Fibroblast of skin of scalp (primary cell): ENCODE results near the gene SYNGR1. TPM values are rescaled to one million over a fixed set of nuclear protein-coding genes. Genes with fewer than 3 reads are reported as not detected.

Source experiments
- DNase-seq: peaks from one replicate; pipeline ENCODE4 v3.0.0-alpha.2; 2013
- polyA plus RNA-seq, 2 experiments: library from polyadenylated mRNA; unstranded; fragments of 120-200 nt; gene quantifications; one replicate each; pipeline ENCODE4 v1.2.1, GENCODE V29; 2013; ENCODE audit not compliant: insufficient read length in 2 of 2

SYNGR1 gene
- 20.0 TPM for polyA plus RNA-seq (2013, experiment 1 of 2; ENCODE audit: insufficient read length)
- 19.8 TPM for polyA plus RNA-seq (2013, experiment 2 of 2; ENCODE audit: insufficient read length)

DNA sequence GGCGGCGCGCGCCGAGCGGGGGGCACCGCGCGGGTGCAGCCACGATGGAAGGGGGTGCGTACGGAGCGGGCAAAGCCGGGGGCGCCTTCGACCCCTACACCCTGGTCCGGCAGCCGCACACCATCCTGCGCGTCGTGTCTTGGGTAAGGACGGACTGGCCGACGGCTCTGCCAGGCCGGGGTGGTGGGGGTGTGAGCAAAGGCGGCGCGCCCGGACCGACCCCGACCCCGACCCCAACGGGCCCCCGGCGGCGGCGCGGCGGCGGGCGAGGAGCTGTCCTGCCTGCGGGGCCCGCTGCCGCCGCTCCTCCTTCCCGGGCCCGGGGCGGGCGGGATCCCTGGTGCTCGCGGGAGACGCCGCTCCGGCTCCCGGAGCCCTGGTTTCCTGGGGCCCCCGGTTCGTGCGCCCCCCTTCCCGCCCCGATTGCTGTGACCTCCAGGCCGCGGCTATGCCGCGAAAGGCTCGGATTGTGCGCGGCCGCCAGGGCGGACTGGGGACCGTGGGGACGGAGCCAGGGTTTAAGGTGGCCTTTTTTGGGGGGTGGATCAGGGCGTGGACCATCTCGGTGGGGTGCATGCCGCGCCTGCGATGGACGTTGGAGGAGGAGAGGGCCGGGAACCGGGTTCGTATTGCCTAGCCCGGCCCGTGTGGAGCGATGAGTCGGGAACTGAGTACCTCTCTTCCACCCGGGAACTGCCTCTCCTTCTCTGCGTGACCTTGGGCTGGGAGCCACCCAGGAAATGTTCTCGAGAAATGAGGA lies at the start of gene SYNGR1:
Gene SYNGR1 (plus strand): TSS at position 25 of the 760 bp plus-strand sequence. CDS start 20 bp downstream, at position 45.
- no peak for DNase-seq

GRCh38 chr22:39300186-39300830 lies 49.5 kb upstream of the SYNGR1 start:
- DNase-seq: no peak

DNA sequence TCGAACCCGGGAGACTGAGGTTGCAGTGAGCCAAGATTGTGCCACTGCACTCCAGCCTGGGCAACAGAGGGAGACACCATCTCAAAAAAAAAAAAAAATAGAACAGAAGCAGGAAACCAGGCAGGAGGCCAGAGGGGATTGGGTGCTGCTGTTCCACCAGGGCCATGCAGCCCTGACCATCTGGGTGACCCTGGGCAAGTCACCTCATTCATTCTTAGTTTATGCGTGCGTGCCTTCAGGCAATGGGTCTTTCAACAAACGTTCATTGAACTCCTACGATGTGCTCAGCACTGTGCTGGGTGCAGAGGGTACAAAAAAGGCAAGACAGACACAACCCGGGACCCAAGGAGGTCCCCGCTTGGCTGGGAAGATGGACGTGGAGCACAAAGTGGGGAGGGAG lies 48.7 kb upstream of the SYNGR1 start:
- no peak for DNase-seq

- DNase-seq: no peak
Observed at GRCh38 chr22:39301926-39302325, 47.9 kb upstream of the SYNGR1 start.

GRCh38 chr22:39302431-39302960 lies 47.3 kb upstream of the SYNGR1 start:
- DNase-seq: no peak

DNA sequence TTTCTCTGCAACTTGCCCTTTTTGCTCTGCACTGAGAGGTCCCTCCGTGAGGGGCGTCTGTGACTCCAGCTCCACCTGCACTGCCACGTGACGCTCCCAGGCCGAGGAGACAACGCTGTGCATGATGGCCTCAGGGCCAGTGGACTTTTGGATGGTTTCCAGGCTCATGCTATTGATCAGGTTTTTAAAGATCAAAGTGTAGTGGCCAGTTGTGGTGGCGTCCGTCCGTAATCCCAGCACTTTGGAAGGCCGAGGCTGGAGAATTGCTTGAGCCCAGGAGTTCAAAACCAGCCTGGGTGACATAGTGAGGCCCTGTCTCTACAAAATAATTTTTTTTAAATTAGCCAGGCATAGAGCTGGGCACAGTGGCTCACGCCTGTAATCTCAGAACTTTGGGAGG lies 46.4 kb upstream of the SYNGR1 start:
- no peak for DNase-seq

- DNase-seq: no peak
Observed at GRCh38 chr22:39303892-39304671, 45.7 kb upstream of the SYNGR1 start.

DNA sequence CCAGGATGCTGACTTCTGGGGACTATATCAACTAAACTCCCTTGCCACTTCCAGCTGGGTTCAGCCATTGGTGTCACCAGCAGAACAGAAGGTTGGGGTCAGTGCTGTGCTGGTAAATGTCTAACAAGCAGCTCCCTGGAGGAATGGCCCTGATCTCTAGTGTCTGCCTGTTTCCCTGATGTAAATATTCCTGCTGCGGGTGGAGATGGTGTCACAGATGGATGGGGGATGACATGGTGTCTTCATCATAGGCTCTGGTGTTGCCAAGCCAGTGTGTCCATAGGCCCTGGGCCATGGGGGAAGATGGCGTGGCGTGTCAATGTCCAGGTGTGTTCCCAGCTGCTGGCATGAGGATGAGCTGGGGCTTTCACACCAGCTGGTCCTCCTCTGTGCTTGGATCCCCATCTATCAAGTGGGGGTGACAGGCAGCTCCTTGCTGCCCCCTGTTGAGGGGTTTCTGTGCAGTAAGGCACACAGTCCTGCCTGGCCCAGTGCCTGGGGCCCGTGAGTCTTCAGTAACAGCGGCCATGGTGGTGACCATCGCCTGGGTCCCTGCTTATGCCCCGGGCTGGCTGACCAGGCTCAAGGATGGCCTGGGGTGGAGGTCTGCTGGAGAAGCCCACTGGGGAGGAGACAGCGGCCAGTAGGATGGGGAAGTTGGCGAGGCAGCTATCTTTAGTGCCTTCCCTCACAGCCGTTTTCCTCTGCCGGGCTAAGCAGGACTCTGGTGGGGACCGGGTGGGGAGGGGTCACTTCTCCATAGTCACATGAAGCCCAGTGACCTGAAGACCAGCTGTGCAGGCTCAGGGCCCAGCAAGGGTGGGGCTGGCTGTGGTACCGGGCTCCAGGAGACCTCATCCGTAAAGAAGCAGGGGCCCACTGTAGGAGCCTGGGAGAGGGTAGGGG lies 43.1 kb upstream of the SYNGR1 start:
- DNase-seq: no peak

- peak; percentile 100 for DNase-seq
Observed at GRCh38 chr22:39308614-39309363, 41.0 kb upstream of the SYNGR1 start.

DNA sequence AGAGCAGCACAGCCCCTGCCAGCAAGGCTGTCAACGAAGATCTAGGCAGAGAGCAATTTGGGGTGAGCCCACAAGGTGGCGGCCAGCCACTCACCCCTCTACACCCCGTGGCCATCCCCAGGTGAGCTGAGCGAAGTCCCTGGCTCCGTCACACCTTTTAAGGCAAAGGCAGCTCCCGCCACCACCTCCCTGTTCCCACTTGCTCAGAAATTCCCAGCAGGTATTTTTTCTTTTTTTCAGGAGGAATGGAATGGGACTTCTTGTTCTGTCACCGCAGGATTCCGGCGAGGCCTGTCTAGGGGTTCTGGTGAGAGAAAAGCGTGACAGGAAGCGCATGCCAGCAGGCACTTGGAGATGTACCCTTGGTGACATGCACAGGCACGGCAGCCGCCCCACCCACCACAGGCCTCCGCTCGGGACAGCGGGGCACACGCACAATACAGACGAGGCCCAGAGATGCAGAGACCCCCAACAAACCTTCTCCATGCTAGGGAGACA lies 40.4 kb upstream of the SYNGR1 start:
- peak; percentile 92 for DNase-seq

- DNase-seq: peak; percentile 74
Observed at GRCh38 chr22:39309881-39310714, 39.7 kb upstream of the SYNGR1 start.

DNA sequence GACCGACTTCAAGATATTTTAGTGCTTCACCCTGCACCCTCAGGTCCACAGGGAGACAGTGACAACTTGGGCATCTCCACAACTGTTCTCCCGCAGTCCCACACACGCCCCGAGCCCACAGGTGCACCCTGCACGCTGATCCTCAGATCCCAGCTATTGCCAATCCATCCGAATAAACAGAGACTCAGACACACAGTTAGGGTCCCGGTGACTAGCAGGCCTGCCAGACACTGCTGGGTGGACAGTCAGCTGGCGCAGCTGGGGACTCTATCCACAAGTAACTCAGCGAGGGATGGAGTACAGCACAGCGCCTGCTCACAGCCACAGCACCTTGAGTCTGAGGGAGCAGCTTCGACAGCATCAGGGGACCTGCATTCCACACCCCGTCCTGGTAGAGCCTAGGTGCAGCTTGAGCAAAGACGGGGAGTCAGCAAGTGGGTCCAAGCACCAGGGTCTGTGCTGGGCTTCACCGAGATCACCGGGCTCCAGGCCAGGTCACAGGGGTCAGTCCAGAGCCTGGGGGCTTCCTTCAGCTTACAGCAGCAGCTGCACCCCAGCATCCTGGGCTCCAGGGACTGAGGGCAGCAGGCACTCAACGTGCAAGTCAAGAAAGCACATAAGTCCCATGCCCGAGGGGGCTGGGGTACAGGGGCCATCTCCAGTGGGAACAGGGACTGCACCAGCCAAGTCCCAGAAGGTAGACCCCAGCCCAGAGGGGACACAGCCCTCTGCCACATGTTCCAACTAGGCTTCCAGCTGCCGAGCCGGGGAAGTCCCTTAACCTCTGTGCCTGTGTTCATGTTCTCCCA lies 38.0 kb upstream of the SYNGR1 start:
- no peak for DNase-seq

DNA sequence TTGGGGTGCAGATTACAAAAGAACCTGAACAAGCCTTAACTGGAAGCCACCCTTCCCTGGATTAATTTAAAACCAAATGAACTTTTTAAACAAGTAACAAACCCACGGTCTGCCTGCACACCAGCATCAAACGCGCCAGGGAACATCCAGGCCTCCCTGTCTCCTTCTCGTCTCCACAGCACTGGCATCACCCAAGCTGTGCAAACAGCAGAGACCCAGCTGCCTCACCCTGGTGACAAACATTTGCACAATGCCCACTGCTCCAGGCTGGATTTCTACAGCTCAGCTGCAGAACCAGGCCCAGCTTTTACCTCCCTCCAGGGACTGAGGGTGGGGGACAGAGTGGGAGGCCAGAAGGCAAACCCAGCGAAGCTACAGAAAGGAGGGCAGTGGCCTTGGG lies 37.4 kb upstream of the SYNGR1 start:
- DNase-seq: no peak

DNA sequence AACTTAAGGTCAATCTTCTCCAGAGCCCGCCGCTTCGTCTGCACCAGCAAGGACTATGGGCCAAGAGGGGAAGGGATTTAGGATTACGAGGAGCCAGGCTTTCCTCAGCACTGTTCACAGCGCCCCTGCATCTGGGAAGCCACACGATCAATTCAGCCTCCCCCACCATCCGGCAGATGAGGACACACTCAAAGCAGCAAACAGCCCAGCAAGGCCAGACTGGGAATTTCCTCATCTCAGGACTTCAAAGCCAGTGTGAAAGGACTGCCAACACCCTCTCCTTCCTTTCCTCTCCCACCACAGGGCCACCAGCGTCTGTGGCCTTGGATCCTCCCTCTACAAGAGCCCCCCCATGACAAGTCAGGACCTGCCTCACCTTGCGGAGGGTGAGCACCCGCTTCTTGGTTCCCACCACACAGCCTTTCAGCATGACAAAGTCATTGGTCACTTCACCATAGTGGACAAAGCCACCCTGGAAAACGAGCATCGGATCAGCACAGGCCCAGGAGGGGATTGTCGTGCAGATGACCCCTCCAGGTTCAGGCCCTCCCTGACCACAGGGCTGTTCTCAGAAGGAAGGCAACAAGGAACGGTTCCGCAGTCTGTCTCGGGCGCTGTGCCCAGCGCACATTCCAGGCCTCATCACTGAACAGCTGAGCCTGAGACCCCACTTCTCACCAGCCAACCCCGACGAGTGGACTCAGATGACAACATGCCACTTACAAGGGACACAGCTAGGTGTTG lies 36.4 kb upstream of the SYNGR1 start:
- no peak for DNase-seq

DNA sequence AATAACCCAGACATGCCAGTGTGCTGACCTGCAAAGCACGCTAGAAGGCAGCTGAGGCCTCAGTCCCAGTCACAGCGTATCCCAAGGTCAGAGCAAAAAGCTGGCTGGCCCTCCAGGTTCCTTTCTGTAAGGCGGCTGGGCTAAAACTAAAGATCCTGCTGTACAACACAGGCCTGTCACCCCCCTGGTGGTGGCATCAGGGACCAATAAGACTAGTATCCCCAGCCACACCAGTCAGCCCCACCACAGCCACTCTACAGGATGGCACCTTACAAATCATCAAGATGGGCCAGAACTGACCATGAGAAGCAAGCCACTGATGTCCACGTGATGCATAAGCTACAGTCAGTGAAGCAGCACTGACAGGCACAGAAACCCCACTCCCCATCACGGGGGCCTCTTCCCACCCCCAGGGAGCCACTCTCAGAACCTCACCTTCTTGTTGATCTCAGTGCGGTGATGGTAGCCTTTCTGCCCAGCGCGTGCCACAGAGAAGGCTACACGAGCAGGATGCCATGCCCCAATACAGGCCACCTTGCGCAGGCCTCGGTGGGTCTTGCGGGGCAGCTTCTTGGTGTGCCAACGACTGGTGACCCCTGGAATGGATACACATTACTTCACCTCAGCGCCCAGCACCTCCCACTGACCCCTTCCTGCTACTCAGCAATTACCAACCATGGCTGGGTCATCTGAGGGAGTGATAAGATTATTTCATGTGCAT lies 35.4 kb upstream of the SYNGR1 start:
- DNase-seq: no peak

DNA sequence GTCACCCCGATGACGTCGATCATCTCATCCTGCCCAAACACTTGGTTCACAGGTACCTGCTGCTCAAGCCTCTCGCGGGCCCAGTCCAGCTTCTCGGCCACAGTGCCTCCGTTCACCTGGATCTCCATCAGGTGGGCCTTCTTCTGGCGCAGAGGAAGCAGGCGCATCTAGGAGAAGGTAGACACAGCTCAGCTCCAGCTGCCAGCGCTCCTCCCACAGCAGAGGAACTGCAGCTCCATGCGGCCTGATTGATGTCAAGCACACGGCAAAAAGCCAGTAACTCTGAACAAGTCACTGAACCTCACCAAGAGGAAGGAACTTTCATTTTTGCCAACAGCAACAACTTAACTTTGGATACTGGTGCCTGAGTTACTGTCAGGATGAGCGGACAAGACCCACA lies 34.4 kb upstream of the SYNGR1 start:
- no peak for DNase-seq

GRCh38 chr22:39316440-39317083 lies 33.2 kb upstream of the SYNGR1 start:
- DNase-seq: peak; percentile 91
